Endothelial cell of umbilical vein (primary cell): ENCODE results near the gene TTC34. TPM values are rescaled to one million over a fixed set of nuclear protein-coding genes. Genes with fewer than 3 reads are reported as not detected.

Experiments
- BruUV-seq: library from RNA; stranded (reverse); fragments of 400-500 nt; replicated peaks from 2 replicates; lab custom pipeline; 2021; lab: Mats Ljungman, UMichigan
- CTCF ChIA-PET: fragments of 300-600, 350-600 bp; sonication (Branson Sonifier 250); formaldehyde crosslinking; loops from one replicate; lab custom pipeline; 2021; ENCODE audit warnings: antibody characterized with exemption, inconsistent platforms; lab: Charles Lee
- POLR2A ChIA-PET: fragments of 300-600, 350-600 bp; sonication (Branson Sonifier 250); formaldehyde crosslinking; loops from one replicate; lab custom pipeline; 2021; ENCODE audit warnings: antibody characterized with exemption, inconsistent platforms; lab: Charles Lee
- DNase-seq: peaks from one replicate; pipeline ENCODE4 v3.0.0-alpha.2; 2011; ENCODE audit warnings: low read depth, low spot score
- FAIRE-seq: peaks from 2 replicates; lab custom pipeline; 2011; peaks lifted over from hg19 to GRCh38; lab: Jason Lieb, UNC
- H2AFZ ChIP-seq: 2 replicates; pipeline ENCODE4 v1.6.0; 2012; ENCODE audit warnings: low read depth, low read length, control low read depth, inconsistent platforms
- H3K27ac ChIP-seq: 2 replicates; pipeline ENCODE4 v1.5.1; 2011; ENCODE audit warnings: low read depth, mild to moderate bottlenecking, control low read depth, low read length, moderate library complexity; ENCODE audit not compliant: insufficient read depth
- H3K27me3 ChIP-seq, 2 experiments: 2 replicates each; pipeline versions ENCODE4 v1.6.0 to v1.6.1; 2011; ENCODE audit warnings: low read length in 2 of 2, mixed read lengths in 1 of 2; ENCODE audit not compliant: control insufficient read depth in 2 of 2, insufficient read depth in 2 of 2
- H3K36me3 ChIP-seq, 2 experiments: 2 replicates in 1 of 2; 3 replicates in 1 of 2; pipeline ENCODE4 v1.5.1; 2011; ENCODE audit warnings: low read length in 2 of 2, mild to moderate bottlenecking in 1 of 2, moderate library complexity in 1 of 2; ENCODE audit not compliant: control insufficient read depth in 2 of 2, insufficient read depth in 2 of 2; ENCODE audit errors: extremely low read depth in 1 of 2
- H3K4me1 ChIP-seq: 3 replicates; pipeline ENCODE4 v1.5.1; 2011; ENCODE audit warnings: mild to moderate bottlenecking, low read length; ENCODE audit not compliant: control insufficient read depth, insufficient read depth; ENCODE audit errors: extremely low read depth
- H3K4me2 ChIP-seq: 2 replicates; pipeline ENCODE4 v1.6.1; 2011; ENCODE audit warnings: low read length, control low read depth, mixed read lengths; ENCODE audit not compliant: insufficient read depth
- H3K4me3 ChIP-seq, 3 experiments: fragments of 200-600 bp in 1 of 3; sonication (generic), shearing (Covaris generic) in 1 of 3; replicated peaks in 1 of 3; 2 replicates each; pipeline ENCODE4 v1.5.1; 2011 to 2016; ENCODE audit warnings: control low read depth in 3 of 3, low read length in 3 of 3, mild to moderate bottlenecking in 2 of 3, inconsistent platforms in 1 of 3, low read depth in 1 of 3, moderate library complexity in 1 of 3; ENCODE audit not compliant: insufficient read depth in 1 of 3
- H3K79me2 ChIP-seq: 2 replicates; pipeline ENCODE4 v1.6.0; 2012; ENCODE audit warnings: low read length, inconsistent platforms; ENCODE audit not compliant: control insufficient read depth, insufficient read depth
- H3K9ac ChIP-seq: replicated peaks from 2 replicates; pipeline ENCODE3; 2011; ENCODE audit warnings: low read length, control low read depth; ENCODE audit not compliant: insufficient read depth; ENCODE audit errors: extremely low read depth
- H3K9me1 ChIP-seq: replicated peaks from 3 replicates; pipeline ENCODE4 v1.6.0; 2011; ENCODE audit warnings: mild to moderate bottlenecking, low read length; ENCODE audit not compliant: control insufficient read depth, insufficient read depth; ENCODE audit errors: extremely low read depth
- H3K9me3 ChIP-seq: replicated peaks from 2 replicates; pipeline ENCODE4 v1.5.1; 2012; ENCODE audit warnings: low read length, inconsistent platforms; ENCODE audit not compliant: control insufficient read depth, insufficient read depth
- H4K20me1 ChIP-seq: replicated peaks from 2 replicates; pipeline ENCODE3; 2011; ENCODE audit warnings: mild to moderate bottlenecking, low read length; ENCODE audit not compliant: control insufficient read depth, insufficient read depth; ENCODE audit errors: extremely low read depth
- CTCF ChIP-seq, 2 donors: IDR thresholded peaks; 1 replicate in 1 of 2; 2 replicates in 1 of 2; pipeline ENCODE4 v1.5.1; 2011; ENCODE audit warnings: low read length in 2 of 2, mild to moderate bottlenecking in 2 of 2, moderate library complexity in 2 of 2, control low read depth in 1 of 2, inconsistent platforms in 1 of 2, low read depth in 1 of 2; ENCODE audit not compliant: insufficient read depth in 1 of 2; ENCODE audit errors: extremely low read depth in 1 of 2
- EZH2 ChIP-seq: IDR thresholded peaks from 2 replicates; pipeline ENCODE4 v1.6.1; 2012; ENCODE audit warnings: borderline replicate concordance, low read depth, mild to moderate bottlenecking, moderate library complexity, low read length, inconsistent platforms; ENCODE audit not compliant: severe bottlenecking
- FOS ChIP-seq: IDR thresholded peaks from 2 replicates; pipeline ENCODE4 v1.6.1; 2011; ENCODE audit warnings: mild to moderate bottlenecking, low read length, moderate library complexity, borderline replicate concordance; ENCODE audit not compliant: insufficient read depth
- GATA2 ChIP-seq: IDR thresholded peaks from 2 replicates; pipeline ENCODE4 v1.7.0; 2011; ENCODE audit warnings: low read depth, mild to moderate bottlenecking, moderate library complexity, mixed read lengths, low read length; ENCODE audit not compliant: insufficient read length, insufficient read depth
- JUN ChIP-seq: IDR thresholded peaks from 2 replicates; pipeline ENCODE4 v1.6.1; 2011; ENCODE audit warnings: borderline replicate concordance, low read depth; ENCODE audit not compliant: insufficient read length, insufficient read depth
- MAX ChIP-seq: IDR thresholded peaks from 2 replicates; pipeline ENCODE4 v1.6.1; 2011; ENCODE audit not compliant: insufficient read depth, insufficient read length
- MYC ChIP-seq: IDR thresholded peaks from one replicate; pipeline ENCODE4 v1.6.1; 2011; ENCODE audit warnings: mild to moderate bottlenecking, low read depth, low read length
- POLR2A ChIP-seq: IDR thresholded peaks from 2 replicates; pipeline ENCODE4 v1.6.1; 2012; ENCODE audit warnings: low read depth, mild to moderate bottlenecking, control low read depth, low read length
- POLR2AphosphoS5 ChIP-seq: IDR thresholded peaks from 2 replicates; pipeline ENCODE4 v1.6.1; 2012; ENCODE audit warnings: low read depth, mild to moderate bottlenecking, control low read depth, low read length, moderate library complexity; ENCODE audit not compliant: insufficient read depth
- dilution Hi-C: fragments of 300-500 bp; cut with MboI; formaldehyde crosslinking; loops from one replicate; pipeline ENCODE4 v1.15.0; 2019; ENCODE audit warnings: low sequenced_read_pairs; ENCODE audit not compliant: extremely low pct_ligation_motif_present
- intact Hi-C: fragments of 100-400 bp; cut with micrococcal nuclease; formaldehyde crosslinking; loops from one replicate; pipeline ENCODE4 v1.10.0; 2022
- polyA plus RNA-seq, 4 experiments: library from polyadenylated mRNA; depleted of rRNA in 3 of 4; stranded (reverse) in 3 of 4; unstranded in 1 of 4; fragments of >200 nt; gene quantifications; 2 replicates each; pipeline versions ENCODE4 v1.2.1 to v1.2.3, GENCODE V29; 2011 to 2012; ENCODE audit warnings: missing spikeins in 1 of 4
- total RNA-seq: library from RNA; stranded (reverse); gene quantifications from 2 replicates; pipeline ENCODE4 v1.2.3, GENCODE V29; 2021

Gene TTC34
- total and polyA plus RNA-seq, 2 donors (not counting 3 experiments of a cell fraction or from before 2014, with no cell fraction given): 0.08 to 0.77 TPM

GRCh38 chr1:2586154-2587070 is 215.1 kb downstream of the TTC34 start, which contains the start of gene PRXL2B:
TSS of gene PRXL2B (plus strand) at chr1:2586777. CDS start at chr1:2586886, 109 bp downstream.
- POLR2A ChIA-PET: interaction anchor here (1.4 kb wide), 1 partner anchor 30 kb away, joined by 3 read pairs; the partner anchor contains the start of gene TNFRSF14
- peaks cover 15% of the 10 kb centered on the region for H3K4me1 ChIP-seq
- no peaks in the 10 kb centered on the region for H3K27me3 ChIP-seq
- peak; percentile 98 for FAIRE-seq
- H3K9me3 ChIP-seq: no peaks in the 10 kb centered on the region
- H2AFZ ChIP-seq: peak within 1 kb of the TSS; percentile 92
- H3K79me2 ChIP-seq: peaks cover 5% of the 10 kb centered on the region
- peak within 1 kb of the TSS; percentile 56 to 73 (median 61) for H3K4me3 ChIP-seq
- H3K36me3 ChIP-seq: peaks cover 3% of the 10 kb centered on the region in 2 experiments
- dilution Hi-C loops: no loop called here
- H3K9me1 ChIP-seq: no peaks in the 10 kb centered on the region
- peak within 1 kb of the TSS; percentile 73 for H3K9ac ChIP-seq
- peak within 1 kb of the TSS; percentile 75 for H3K27ac ChIP-seq
- peak within 1 kb of the TSS; percentile 86 for H3K4me2 ChIP-seq
- TF ChIP-seq GATA2 (no peak), MYC (no peak), MAX (peak; percentile 1), FOS (no peak), CTCF (IDR thresholded peaks at IDR 0.05; ENCODE audit: extremely low read depth in 1 of 2, insufficient read depth in 1 of 2, low read depth in 1 of 2, low read length in 2 of 2) (no peak), POLR2A (peak; percentile 33), POLR2AphosphoS5 (no peak), JUN (no peak), EZH2 (no peak)
- peak; percentile 98 for DNase-seq
- no TSS peak for BruUV-seq
- intact Hi-C loops: loop anchor here (1.0 to 5.0 kb wide), 7 partner anchors 25 to 1314 kb away; partner anchors contain the start of genes C1orf174 and PANK4
- H4K20me1 ChIP-seq: no peaks in the 10 kb centered on the region
- CTCF ChIA-PET: interaction anchor here (0.7 to 3.1 kb wide), 9 partner anchors 25 to 838 kb away, joined by 3 to 14 read pairs (median 3); partner anchors contain the start of genes PANK4 and TNFRSF14

Other genes with a start within 250 kb of the TTC34 start
- gene TNFRSF14, start 245.3 kb downstream of the TTC34 start, total RNA-seq: 36.4 and 40.9 TPM in 2 replicates
- gene TNFRSF14, start 245.3 kb downstream of the TTC34 start, polyA plus RNA-seq: 49.4 and 62.5 TPM in 2 replicates
- 55.8 and 56.8 TPM in 2 replicates for gene PRXL2B, start 214.9 kb downstream of the TTC34 start, total RNA-seq
- gene PRXL2B, start 214.9 kb downstream of the TTC34 start, polyA plus RNA-seq: 29.6 and 39.3 TPM in 2 replicates
- gene MMEL1, start 168.7 kb downstream of the TTC34 start, total RNA-seq: 1.1 and 1.6 TPM in 2 replicates
- gene MMEL1, start 168.7 kb downstream of the TTC34 start, polyA plus RNA-seq: 1.2 and 3.4 TPM in 2 replicates
- not detected in 2 replicates for gene ACTRT2, start 219.8 kb upstream of the TTC34 start, total RNA-seq
- gene ACTRT2, start 219.8 kb upstream of the TTC34 start, polyA plus RNA-seq: not detected in 2 replicates